GM23338 (cell line): ENCODE measurements around the gene DCDC1. TPM values are rescaled to one million over a fixed set of nuclear protein-coding genes. Genes with fewer than 3 reads are reported as not detected.

ENCODE experiments used
- ATAC-seq: fragments of 200-7000 bp; cut with Tn5 transposase; 3 replicates; pipeline ENCODE4 v1.9.1; 2020
- DNase-seq: peaks from one replicate; pipeline ENCODE4 v3.0.0-alpha.2; 2015; ENCODE audit warnings: low spot score
- H2AFZ ChIP-seq: fragments of 200-600 bp; sonication (generic); 2 replicates; pipeline ENCODE4 v1.8.0; 2016; ENCODE audit warnings: antibody characterized with exemption, mild to moderate bottlenecking, moderate library complexity
- H3F3A ChIP-seq: fragments of 200-600 bp; sonication (generic); replicated peaks from 2 replicates; pipeline ENCODE4 v1.8.0; 2017; ENCODE audit warnings: antibody characterized with exemption, mixed run types, low read depth
- H3K27ac ChIP-seq: fragments of 200-600 bp; sonication (generic); 2 replicates; pipeline ENCODE4 v1.6.1; 2016; ENCODE audit warnings: low read depth
- H3K27me3 ChIP-seq: fragments of 200-600 bp; sonication (generic); 2 replicates; pipeline ENCODE4 v1.8.0; 2016; ENCODE audit warnings: mild to moderate bottlenecking, mixed run types, moderate library complexity; ENCODE audit not compliant: insufficient read depth
- H3K36me3 ChIP-seq: fragments of 200-600 bp; sonication (generic); 2 replicates; pipeline ENCODE4 v1.8.0; 2016; ENCODE audit warnings: mild to moderate bottlenecking; ENCODE audit not compliant: insufficient read depth
- H3K4me1 ChIP-seq: fragments of 200-600 bp; sonication (generic); 2 replicates; pipeline ENCODE4 v1.8.0; 2016; ENCODE audit warnings: mild to moderate bottlenecking, moderate library complexity; ENCODE audit not compliant: insufficient read depth
- H3K4me2 ChIP-seq: fragments of 200-600 bp; sonication (generic); 2 replicates; pipeline ENCODE4 v1.7.1; 2017; ENCODE audit warnings: mixed run types
- H3K4me3 ChIP-seq: fragments of 200-600 bp; sonication (generic); 2 replicates; pipeline ENCODE4 v1.6.1; 2016; ENCODE audit warnings: mixed run types
- H3K79me2 ChIP-seq: fragments of 200-600 bp; sonication (generic); replicated peaks from 2 replicates; pipeline ENCODE4 v1.8.0; 2017; ENCODE audit warnings: mild to moderate bottlenecking; ENCODE audit not compliant: insufficient read depth
- H3K9me2 ChIP-seq: fragments of 200-600 bp; sonication (generic); 2 replicates; pipeline ENCODE4 v1.8.0; 2017; ENCODE audit not compliant: insufficient read depth
- H4K20me1 ChIP-seq: fragments of 200-600 bp; sonication (generic); replicated peaks from 2 replicates; pipeline ENCODE4 v1.8.0; 2017; ENCODE audit warnings: mild to moderate bottlenecking; ENCODE audit not compliant: insufficient read depth
- H3K27ac Mint-ChIP-seq: 2 replicates; pipeline ENCODE4 v1.8.0; 2020; ENCODE audit warnings: inconsistent platforms, mild to moderate bottlenecking, moderate library complexity, mixed read lengths
- H3K27me3 Mint-ChIP-seq: 3 replicates; pipeline ENCODE4 v1.8.0; 2022; ENCODE audit warnings: low read depth, mild to moderate bottlenecking, moderate library complexity, mixed read lengths, inconsistent platforms; ENCODE audit not compliant: insufficient read depth, poor library complexity
- H3K36me3 Mint-ChIP-seq: 3 replicates; pipeline ENCODE4 v1.8.0; 2021; ENCODE audit warnings: low read depth, mild to moderate bottlenecking, inconsistent platforms, moderate library complexity, mixed read lengths
- H3K4me1 Mint-ChIP-seq: 3 replicates; pipeline ENCODE4 v1.8.0; 2020; ENCODE audit warnings: mild to moderate bottlenecking, inconsistent platforms, mixed read lengths
- H3K4me3 Mint-ChIP-seq: 3 replicates; pipeline ENCODE4 v1.8.0; 2021; ENCODE audit warnings: moderate library complexity, mild to moderate bottlenecking, inconsistent platforms, mixed read lengths
- H3K9me3 Mint-ChIP-seq: 3 replicates; pipeline ENCODE4 v1.8.0; 2020; ENCODE audit warnings: moderate library complexity, mild to moderate bottlenecking, inconsistent platforms, mixed read lengths
- CREB1 ChIP-seq: fragments of 250-450 bp; sonication (Bioruptor Pico); IDR thresholded peaks from 2 replicates; pipeline ENCODE4 v1.5.0; 2020; ENCODE audit warnings: low read depth, mild to moderate bottlenecking, moderate library complexity
- ETS1 ChIP-seq: IDR thresholded peaks from 2 replicates; pipeline ENCODE4 v1.6.1; 2016; ENCODE audit warnings: antibody characterized with exemption
- EZH2 ChIP-seq: fragments of 200-600 bp; sonication (generic); IDR thresholded peaks from one replicate; pipeline ENCODE4 v1.8.0; 2017; ENCODE audit warnings: antibody characterized with exemption, mild to moderate bottlenecking, low read depth; ENCODE audit not compliant: unreplicated experiment
- EZH2phosphoT487 ChIP-seq: fragments of 200-600 bp; sonication (generic); IDR thresholded peaks from one replicate; pipeline ENCODE4 v1.8.1; 2018; ENCODE audit warnings: antibody characterized with exemption; ENCODE audit not compliant: unreplicated experiment
- POLR2AphosphoS5 ChIP-seq: IDR thresholded peaks from 2 replicates; pipeline ENCODE4 v1.6.1; 2016; ENCODE audit warnings: antibody characterized with exemption, low read depth
- STAT1 ChIP-seq: IDR thresholded peaks from one replicate; pipeline ENCODE4 v1.6.1; 2016; ENCODE audit warnings: antibody characterized with exemption; ENCODE audit not compliant: unreplicated experiment
- ZNF114 ChIP-seq: fragments of 250-450 bp; sonication (Bioruptor Pico); IDR thresholded peaks from 2 replicates; pipeline ENCODE4 v1.5.0; 2020; ENCODE audit warnings: mild to moderate bottlenecking, moderate library complexity
- ZNF331 ChIP-seq: fragments of 250-450 bp; sonication (Bioruptor Pico); IDR thresholded peaks from 2 replicates; pipeline ENCODE4 v1.5.0; 2020; ENCODE audit warnings: low read depth, mild to moderate bottlenecking, moderate library complexity
- polyA plus RNA-seq: library from polyadenylated mRNA; unstranded; fragments of >200 nt; fragmentation: Nextera tagmentation; extraction: Ambion mirVana; gene quantifications from 2 replicates; pipeline ENCODE4 v1.2.1, GENCODE V29; 2016
- total RNA-seq: library from RNA; depleted of rRNA; stranded (reverse); fragments of >200 nt; shearing (Covaris generic); gene quantifications from 2 replicates; pipeline ENCODE4 v1.2.3, GENCODE V29; 2014

The DCDC1 gene
- total and polyA plus RNA-seq, 2 experiments from 2014 or later: 0.56 to 0.58 TPM

GRCh38 chr11:30902929-30903328 lies 466.6 kb downstream of the DCDC1 start (continued):
- TF ChIP-seq POLR2AphosphoS5: no peak
- no peak for TF ChIP-seq CREB1 (CRISPR knock-in tag)
- TF ChIP-seq ETS1: no peak

- no peak for TF ChIP-seq ZNF331 (CRISPR knock-in tag)
- no peak for TF ChIP-seq EZH2phosphoT487
- no peak for TF ChIP-seq ZNF114 (CRISPR knock-in tag)
- TF ChIP-seq STAT1: no peak
- Mint-ChIP-seq H3K36me3 (no peaks in the 10 kb centered on the region), H3K4me1 (no peaks in the 10 kb centered on the region), H3K4me3 (no peak overlapping the region), H3K27ac (no peak overlapping the region), H3K9me3 (no peaks in the 10 kb centered on the region), H3K27me3 (no peaks in the 10 kb centered on the region)
- Histone ChIP-seq H3K4me2 (no peak overlapping the region), H3K79me2 (no peaks in the 10 kb centered on the region), H3K4me3 (no peak overlapping the region), H3K36me3 (no peaks in the 10 kb centered on the region), H3F3A (no peaks in the 10 kb centered on the region), H2AFZ (no peak overlapping the region), H3K27ac (no peak overlapping the region), H3K27me3 (no peaks in the 10 kb centered on the region), H3K9me2 (no peaks in the 10 kb centered on the region), H4K20me1 (no peaks in the 10 kb centered on the region), H3K4me1 (no peaks in the 10 kb centered on the region)
- ATAC-seq (no peak), DNase-seq (no peak)
These were observed 474.5 kb downstream of the DCDC1 start for GRCh38 chr11:30895046-30895445.

- H3K4me1 Mint-ChIP-seq: no peaks in the 10 kb centered on the region
- ATAC-seq: no peak
- H3K9me3 Mint-ChIP-seq: no peaks in the 10 kb centered on the region; the same call in 2 of the 3 replicates
- Histone ChIP-seq H3K79me2 (no peaks in the 10 kb centered on the region), H2AFZ (no peak overlapping the region), H3K4me1 (no peaks in the 10 kb centered on the region), H4K20me1 (no peaks in the 10 kb centered on the region), H3F3A (no peaks in the 10 kb centered on the region), H3K9me2 (no peaks in the 10 kb centered on the region), H3K36me3 (no peaks in the 10 kb centered on the region), H3K27me3 (no peaks in the 10 kb centered on the region), H3K4me2 (no peak overlapping the region), H3K27ac (no peak overlapping the region), H3K4me3 (no peak overlapping the region)
- no peak for TF ChIP-seq ETS1
- TF ChIP-seq EZH2: no peak
- DNase-seq: no peak
- H3K27me3 Mint-ChIP-seq: no peaks in the 10 kb centered on the region
- H3K36me3 Mint-ChIP-seq: no peaks in the 10 kb centered on the region
- no peak overlapping the region for H3K27ac Mint-ChIP-seq
- H3K4me3 Mint-ChIP-seq: no peak overlapping the region
These were observed 476.2 kb downstream of the DCDC1 start for GRCh38 chr11:30893318-30893717.
